KBM-7 (cell line): Measurements from ENCODE around the gene SNRNP25.

Experiments
- DNase-seq: peaks from one replicate; pipeline ENCODE4 v3.0.0-alpha.2; 2015
- in situ Hi-C: fragments of 300-500 bp; cut with MboI; formaldehyde crosslinking; loops from 2 replicates; pipeline ENCODE4 v1.14.3; 2020; ENCODE audit warnings: low sequenced_read_pairs, low pct_unique_long_range_greater_than_20kb, mixed read lengths

Gene SNRNP25

DNA sequence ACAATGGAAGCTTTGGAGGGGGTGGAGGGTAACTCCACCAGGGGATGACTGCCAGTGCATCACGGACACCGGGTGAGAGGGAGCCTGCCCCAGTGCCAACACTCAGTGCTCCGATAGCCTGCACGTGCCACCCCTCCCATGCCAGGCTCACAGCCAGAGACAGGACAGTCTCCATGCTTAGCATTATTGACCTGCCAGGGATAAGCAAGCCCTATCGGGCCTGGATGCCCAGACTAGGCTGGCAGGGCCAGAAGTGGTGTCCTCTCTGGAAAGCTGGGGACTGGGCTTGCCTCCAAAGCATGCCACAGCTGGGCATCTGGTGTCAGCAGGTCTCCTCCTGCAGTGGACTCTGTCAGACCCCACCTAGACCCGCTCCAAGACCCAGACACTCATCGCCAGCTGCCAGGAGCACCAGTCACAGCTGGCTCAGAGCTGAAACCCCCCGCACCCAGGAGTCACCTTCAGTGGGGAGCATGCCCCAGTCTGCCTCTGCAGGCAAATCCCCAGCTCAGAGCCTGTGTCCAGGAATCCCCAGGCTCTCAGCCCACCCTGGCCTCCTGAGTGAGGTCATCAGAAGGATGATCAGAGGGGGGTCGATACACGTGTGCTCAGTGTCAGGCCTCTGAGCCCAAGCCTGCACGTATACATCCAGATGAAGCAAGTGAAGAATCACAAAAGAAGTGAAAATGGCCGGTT, 20.6 kb downstream of the SNRNP25 start:
- in situ Hi-C loops: no loop called here

DNA sequence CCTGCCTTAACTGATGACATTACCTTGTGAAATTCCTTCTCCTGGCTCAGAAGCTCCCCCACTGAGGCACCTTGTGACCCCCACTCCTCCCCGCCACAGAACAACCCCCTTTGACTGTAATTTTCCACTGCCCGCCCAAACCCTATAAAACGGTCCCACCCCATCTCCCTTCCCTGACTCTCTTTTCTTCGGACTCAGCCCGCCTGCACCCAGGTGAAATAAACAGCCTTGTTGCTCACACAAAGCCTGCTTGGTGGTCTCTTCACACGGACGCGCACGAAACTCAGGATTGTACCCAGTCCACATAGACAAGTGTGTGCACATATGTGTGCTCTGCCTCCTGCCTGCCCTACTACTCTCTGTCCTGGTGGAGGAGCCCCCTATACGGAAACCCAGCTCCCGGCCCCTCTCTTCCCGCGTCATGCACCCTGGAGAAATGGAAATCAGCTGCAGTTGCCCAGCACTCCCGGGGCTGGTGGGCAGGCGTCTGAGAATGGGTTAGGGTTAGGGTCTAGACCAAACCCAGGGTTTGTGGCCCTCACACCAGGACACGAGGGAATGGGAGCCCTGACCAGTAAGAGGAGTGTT, 21.2 kb downstream of the SNRNP25 start:
- in situ Hi-C loops: no loop called here
- DNase-seq: no peak

More for the DNA sequence above, 20.6 kb downstream of the SNRNP25 start:
- DNase-seq: no peak

DNA sequence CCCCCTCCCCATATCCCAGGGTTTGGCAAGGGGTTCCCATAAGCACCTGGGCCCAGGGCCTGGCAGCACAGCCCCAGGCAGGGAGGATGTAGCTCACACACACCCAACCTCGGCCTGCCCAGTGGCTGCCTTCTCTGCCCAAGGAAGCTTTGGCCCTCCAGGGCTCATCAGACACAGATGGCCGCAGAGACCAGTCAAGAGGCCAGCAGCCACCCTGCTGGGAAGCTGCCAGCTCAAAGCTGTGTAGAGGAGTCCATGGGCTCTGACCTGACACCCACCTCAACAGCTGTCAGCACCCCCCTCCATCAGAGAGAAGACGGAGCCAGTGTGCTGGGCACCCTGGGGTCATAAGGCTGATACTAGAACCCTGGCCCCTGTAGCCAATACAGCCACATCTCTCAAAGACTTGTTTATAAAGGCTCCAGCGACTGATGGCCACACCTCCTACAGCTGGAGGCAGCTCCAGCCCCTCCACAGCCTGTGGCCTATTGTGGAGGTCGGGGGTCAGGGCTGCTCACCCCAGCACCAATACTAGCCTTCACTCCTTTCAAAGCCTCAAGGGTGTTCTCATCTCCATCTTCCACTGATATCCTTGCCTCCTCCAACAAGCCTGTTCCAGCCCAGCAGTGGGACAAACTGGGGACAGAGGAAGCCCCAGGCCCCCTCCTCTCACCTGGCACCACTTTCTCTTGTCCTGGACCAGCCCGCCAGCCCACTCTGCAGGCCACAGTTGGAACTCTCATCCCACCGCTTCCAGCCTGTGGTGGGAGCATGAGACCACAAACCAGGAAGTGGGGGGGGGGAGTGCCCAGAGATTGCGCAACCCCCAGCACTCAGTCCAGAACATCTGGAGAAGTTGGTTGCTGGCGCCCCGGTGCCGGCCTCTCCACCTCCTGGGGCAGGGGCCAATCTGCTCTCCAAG, 22.2 kb downstream of the SNRNP25 start:
- peak; percentile 97 for DNase-seq
- in situ Hi-C loops: no loop called here

DNA sequence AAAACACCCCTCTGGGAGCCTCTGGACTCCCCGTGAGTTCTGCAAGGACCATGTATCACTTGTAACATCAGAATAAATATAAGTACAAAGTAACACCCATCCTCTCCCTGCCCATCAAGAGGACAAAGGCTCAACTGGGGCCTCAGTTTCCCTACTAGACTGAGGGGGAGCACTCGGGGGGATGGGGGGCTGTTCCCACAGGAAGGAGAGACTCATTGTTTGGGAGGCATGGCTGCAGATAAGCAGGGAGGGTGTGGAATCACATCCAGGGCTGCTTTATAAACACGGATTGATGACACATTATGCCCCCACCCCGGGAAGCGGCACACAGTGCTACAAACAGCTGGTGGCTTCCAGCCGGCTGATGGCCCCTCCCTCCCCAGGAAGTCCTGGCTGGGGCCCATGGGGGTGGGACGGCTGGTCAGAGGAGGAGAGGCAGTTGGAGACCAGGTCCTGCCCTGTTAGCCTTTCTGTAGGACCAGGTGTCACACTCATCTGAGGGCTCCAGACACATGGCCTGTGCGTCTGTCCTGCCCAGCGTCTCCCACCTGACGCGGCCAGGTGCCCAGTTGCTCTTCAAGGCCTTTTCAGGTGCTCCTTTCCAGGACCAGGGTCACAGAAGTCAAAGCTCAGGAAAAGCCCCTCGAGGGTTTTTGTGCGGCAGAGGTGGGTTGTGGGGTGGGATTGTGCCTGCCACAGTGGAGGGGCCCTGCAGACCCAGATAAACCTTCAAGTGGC, 23.1 kb downstream of the SNRNP25 start:
- peak; percentile 48 for DNase-seq
- in situ Hi-C loops: no loop called here

DNA sequence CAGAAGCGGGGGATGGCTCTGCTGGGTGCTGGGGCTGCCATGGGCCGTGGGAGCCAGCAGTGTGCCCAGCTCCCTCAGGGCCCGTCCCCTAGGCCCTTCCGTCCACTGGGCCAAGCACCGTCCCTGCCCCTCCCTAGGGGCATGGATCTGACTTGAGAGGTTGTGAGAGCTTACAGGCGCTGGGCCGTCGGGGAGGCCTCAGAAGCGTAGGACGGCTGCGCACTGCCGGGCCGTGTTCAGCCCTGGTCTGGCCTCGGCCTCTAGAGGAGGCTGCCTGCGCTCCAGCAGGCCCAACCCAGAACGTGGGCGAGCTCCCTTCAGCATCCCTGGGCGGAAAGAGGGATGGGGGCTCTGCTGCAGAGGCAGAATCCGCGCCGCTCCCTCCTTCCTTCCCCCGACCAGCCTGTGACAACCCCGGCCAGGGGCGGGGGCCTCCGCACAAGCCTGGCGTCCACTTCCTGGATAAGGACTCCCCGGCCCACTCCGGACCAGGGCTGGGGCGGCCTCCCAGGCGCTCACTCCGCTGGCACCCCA, 23.7 kb downstream of the SNRNP25 start:
- in situ Hi-C loops: no loop called here

DNA sequence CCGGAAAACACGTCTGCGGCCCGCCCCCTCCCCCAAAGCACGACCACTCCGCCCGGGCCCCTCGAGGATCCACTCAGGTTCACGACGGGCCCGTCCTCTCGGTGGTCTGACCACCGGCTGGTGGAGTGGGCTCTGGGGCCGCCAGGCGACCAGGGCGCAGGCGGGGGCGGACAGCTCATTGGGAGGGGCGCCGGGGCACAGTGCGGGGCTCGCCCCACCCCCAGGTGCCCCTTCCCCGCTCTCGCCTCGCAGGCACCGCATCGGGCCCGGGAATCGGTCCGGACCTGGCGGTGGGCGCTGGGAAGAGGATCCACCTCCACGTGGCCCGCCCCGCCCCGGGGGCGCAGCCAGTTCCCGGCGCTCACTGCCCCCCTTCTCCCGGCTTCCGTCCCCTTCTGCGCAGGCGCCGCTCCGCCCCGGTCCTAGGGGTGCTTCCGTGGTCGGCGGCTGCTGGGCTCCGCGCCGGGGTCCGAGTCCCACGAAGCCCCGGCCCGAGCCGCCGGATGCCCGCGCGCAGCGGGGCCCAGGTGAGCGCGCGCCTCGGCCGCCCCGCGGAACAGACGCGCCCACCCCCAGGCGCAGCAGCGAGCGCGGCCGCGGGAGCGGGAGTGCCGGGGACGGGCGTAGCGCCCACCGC, 24.3 kb downstream of the SNRNP25 start, which contains the start of gene MPG:
MPG (plus strand) TSS at position 419 of the 637 bp plus-strand sequence; CDS start at position 504, 85 bp downstream.
- DNase-seq: peak; percentile 59
- in situ Hi-C loops: no loop called here

More for the DNA sequence above, 23.7 kb downstream of the SNRNP25 start:
- DNase-seq: peak; percentile 45

DNA sequence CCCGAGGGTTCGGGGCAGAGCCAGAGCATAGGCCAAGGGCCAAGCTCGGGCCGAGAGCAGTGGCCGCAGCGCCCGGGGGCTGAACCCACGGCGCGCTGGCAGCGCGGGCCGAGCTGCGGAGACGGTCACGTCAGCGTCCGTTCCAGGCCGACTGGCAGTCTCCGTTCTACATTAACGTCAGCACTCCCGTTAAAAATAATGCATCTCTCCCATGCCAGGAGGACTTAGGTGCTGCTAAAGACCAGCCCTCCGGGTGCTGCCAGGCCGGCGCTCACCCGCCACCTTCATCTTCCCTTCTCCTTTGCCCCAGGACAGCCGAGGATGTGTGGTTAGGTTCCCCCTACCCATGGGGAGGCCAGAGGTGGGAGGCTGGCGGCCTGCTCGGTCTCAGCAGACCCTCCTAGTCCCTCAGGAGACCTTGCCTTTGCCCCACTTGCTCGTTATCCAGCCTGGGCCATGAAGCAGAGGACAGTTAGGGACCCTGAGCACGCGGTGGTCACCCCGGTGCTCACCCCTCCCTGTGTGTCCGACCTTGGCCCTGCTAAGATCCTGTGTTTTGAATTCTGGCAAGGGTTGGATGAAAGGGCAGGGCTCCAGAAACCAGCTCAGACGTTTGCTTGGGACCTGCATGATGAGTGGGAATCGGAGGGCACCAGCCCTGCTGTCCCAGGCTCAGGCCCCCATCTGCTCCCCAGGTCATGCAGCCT, 25.0 kb downstream of the SNRNP25 start:
- in situ Hi-C loops: no loop called here
- DNase-seq: no peak

DNA sequence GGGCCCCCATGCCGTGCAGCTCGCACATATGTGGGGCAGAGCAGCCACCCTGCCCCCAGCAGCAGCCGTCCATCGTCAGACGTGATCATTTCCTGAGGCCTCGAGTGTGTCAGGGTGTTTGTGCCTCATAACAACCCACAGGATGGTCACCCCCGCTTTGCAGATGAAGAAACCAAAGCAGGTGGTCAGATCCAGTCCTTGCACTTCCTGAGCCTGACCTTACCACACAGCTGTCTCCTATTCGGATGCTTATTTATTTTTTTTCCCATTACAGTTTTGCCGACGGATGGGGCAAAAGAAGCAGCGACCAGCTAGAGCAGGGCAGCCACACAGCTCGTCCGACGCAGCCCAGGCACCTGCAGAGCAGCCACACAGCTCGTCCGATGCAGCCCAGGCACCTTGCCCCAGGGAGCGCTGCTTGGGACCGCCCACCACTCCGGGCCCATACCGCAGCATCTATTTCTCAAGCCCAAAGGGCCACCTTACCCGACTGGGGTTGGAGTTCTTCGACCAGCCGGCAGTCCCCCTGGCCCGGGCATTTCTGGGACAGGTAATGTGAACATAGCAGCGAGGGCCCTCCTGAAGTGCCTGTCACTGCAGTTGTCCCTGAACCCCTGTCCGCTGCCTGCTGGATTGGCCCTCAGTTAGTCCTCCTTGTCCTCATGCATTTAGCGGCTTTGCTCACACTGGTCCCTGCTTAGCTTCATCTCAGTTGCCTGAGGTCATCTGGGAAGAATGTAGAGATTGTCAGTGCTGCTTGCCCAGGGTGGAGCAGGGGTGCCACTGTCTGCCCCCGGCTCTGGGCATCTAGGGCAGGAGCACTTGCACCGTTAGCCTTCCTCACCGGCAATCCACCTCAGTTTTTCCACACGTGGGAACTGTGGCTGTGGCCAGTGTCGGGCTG, 25.8 kb downstream of the SNRNP25 start:
- peak; percentile 24 for DNase-seq
- in situ Hi-C loops: no loop called here

DNA sequence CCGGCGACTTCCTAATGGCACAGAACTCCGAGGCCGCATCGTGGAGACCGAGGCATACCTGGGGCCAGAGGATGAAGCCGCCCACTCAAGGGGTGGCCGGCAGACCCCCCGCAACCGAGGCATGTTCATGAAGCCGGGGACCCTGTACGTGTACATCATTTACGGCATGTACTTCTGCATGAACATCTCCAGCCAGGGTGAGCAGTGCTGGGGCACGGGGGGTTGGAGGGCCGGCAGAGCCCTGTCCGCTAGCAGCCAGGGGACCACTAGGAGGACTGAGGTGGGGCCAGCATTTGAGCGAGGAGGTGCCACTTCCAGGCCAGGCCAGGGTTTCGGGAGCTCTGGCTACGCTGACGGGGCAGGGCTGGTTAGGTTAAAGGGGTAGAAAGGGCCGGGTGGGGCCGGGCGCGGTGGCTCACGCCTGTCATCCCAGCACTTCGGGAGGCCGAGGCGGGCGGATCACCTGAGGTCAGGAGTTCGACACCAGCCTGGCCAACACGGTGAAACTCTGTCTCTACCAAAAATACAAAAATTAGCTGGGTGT, 29.5 kb downstream of the SNRNP25 start:
- in situ Hi-C loops: no loop called here
- no peak for DNase-seq

DNA sequence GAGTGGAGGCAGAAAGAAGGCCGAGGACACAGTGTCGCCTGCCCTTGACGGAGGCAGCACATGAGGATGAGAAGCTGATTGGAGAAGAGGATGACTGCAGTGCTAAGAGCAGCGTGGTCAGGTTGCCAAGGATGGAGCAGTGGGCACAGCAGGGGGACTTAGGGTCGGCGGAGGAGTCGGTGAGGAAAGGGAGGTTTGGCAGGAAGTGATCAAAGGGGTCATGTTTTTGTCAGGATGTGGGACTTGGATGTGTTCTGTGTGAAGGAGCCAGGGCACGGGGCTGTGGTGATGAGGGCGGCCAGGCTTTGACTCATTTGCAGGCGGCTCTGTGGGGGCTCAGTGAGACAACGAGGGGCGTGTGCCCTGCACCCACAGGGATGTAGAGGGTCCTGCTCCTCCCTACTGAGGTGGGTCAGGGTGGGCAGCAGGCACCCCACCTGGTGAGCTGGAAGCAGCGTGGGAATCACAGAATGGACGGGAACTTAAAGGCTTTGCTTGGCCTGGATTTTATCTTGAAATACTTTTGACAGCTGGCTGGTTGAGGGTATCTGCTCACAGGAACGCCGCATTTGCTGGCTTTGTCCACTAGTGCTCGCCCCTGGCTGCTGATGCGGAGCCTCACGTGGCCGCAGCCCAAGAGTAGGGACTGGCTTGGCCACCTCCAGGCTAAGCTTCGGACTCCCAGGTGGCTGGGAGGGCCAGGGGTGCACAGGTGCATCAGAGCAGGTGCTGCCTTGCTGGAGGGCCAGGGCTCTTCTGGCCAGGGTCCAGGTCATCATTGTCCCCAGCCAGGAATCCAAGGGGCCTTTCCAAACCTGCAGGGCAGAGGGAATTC, 30.4 kb downstream of the SNRNP25 start:
- DNase-seq: peak; percentile 41
- in situ Hi-C loops: no loop called here

DNA sequence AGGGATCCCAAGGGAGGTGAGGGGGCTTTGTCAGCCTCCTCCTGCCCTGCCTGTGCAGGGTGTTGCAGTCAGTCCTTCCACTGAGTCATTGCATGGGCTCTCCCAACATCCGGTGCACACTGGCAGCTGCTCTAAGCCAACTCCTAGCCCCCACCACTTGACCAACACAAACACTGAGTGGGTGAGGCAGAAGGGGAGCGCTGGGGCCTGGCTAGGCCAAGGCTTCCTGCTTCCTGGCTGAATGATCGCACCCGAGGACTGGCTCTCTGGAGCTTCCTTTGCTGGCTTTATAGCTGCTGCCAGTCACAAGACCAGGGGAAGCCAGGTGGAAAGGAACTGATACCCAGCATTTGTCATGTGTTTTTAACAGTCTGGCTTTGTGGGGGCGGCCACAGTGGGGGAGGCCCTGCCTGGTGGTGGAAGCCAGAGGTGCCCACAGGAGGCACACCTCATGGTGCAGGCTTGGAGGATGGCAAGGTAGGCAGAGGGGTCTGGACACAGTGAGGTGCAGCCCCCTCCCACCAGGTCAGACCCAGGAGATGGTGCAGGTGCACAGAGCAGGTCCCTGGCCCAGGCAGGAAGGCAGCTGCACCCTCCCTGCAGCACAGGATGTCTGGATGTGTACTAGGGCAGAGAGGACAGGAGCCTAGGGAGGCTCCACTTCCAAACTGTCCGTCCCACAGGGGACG, 31.2 kb downstream of the SNRNP25 start:
- peak; percentile 81 for DNase-seq
- in situ Hi-C loops: no loop called here

DNA sequence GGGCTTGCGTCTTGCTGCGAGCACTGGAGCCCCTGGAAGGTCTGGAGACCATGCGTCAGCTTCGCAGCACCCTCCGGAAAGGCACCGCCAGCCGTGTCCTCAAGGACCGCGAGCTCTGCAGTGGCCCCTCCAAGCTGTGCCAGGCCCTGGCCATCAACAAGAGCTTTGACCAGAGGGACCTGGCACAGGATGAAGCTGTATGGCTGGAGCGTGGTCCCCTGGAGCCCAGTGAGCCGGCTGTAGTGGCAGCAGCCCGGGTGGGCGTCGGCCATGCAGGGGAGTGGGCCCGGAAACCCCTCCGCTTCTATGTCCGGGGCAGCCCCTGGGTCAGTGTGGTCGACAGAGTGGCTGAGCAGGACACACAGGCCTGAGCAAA, 31.8 kb downstream of the SNRNP25 start:
- in situ Hi-C loops: no loop called here
- no peak for DNase-seq

DNA sequence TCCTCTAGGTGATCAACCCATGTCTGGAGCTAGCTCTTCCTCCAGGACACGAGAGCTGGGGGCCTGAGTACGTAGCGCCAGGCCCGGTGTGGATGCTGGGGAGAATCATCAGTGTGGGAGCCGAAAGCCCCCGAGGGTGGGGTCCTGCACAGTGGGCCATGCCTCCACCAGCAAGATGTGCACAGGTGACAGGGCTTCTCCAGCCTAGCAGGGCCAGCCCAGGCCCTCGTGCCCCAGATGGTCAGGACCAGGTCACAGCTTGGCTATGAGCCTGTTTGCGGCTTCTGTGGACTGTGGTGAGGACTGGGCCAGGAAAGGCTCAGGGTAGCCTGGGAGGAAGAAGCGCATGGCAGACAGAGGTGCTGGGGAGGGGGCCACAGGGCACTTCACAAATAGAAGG, 32.2 kb downstream of the SNRNP25 start:
- in situ Hi-C loops: no loop called here
- DNase-seq: no peak

DNA sequence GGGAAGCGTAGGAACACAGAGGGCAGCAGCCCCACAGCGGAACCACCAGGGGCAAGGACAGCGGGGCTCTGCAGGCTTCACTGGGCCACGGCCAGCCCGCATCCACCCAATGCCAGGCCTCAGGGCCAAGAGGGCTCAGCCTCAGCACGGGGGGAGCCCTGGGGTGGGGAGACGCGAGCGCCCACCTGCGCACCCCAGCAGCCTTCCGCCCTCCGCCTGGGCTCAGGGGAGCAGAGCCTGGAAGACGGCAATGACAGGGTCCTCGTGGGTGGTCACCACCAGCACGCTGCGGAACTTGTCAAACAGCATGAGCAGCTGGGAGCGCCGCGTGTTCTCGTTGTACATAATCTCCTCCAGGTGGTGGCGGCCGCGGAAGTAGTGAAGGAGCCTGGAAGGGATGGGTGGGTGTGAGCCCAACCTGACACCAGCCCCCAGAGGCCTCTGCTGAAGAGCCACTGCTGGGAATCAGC, 32.9 kb downstream of the SNRNP25 start:
- DNase-seq: no peak
- in situ Hi-C loops: no loop called here

DNA sequence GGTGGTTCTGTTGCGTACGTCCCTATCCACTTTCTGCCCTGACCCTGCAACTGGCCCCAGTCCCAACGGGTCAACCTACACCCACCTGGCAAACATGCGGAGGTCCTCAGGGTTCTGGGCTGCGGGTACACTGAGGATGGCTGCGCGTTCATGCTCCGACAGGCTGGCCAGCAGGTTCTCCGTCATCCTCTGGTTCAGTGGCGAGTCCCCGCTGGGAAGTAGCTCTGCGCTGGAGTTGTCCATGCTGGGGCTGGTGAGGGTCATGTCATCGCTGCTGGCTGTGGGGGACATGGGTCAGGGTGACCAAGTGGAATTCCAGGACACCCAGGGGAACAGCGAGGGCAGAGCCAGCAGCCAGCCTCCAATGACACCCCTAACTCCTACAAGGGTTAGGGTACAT, 35.0 kb downstream of the SNRNP25 start:
- in situ Hi-C loops: no loop called here
- DNase-seq: no peak
